Psoas muscle (tissue), 8 donors: Measurements from ENCODE around the gene SMURF1. TPM values are rescaled to one million over a fixed set of nuclear protein-coding genes. Genes with fewer than 3 reads are reported as not detected.

Experiments used
- ATAC-seq, 4 donors: fragments of 200-7000 bp; cut with Tn5 transposase; one replicate each; pipeline ENCODE4 v1.9.1; 2020; ENCODE audit warnings: moderate library complexity in 3 of 4, mild to moderate bottlenecking in 2 of 4
- DNase-seq, 2 donors: peaks; one replicate each; pipeline ENCODE4 v3.0.0-alpha.2; 2020
- H3K27ac ChIP-seq: fragments of 200-600 bp; one replicate; pipeline ENCODE4 v1.8.0; 2022
- H3K27me3 ChIP-seq, 3 donors: fragments of 200-600 bp in 1 of 3; one replicate each; pipeline versions ENCODE4 v1.6.1 to v1.8.0; 2013 to 2022; ENCODE audit warnings: low read length in 2 of 3, mild to moderate bottlenecking in 2 of 3, moderate library complexity in 1 of 3; ENCODE audit not compliant: insufficient read depth in 3 of 3
- H3K36me3 ChIP-seq, 2 donors: fragments of 200-600 bp in 1 of 2; one replicate each; pipeline versions ENCODE4 v1.6.1 to v1.8.0; 2013 to 2022; ENCODE audit warnings: low read depth in 1 of 2, mild to moderate bottlenecking in 1 of 2, moderate library complexity in 1 of 2; ENCODE audit not compliant: insufficient read depth in 1 of 2
- H3K4me1 ChIP-seq: fragments of 200-600 bp; one replicate; pipeline ENCODE4 v1.8.0; 2022
- H3K4me3 ChIP-seq: fragments of 200-600 bp; one replicate; pipeline ENCODE4 v1.8.0; 2022; ENCODE audit warnings: mild to moderate bottlenecking
- H3K9me3 ChIP-seq: fragments of 200-600 bp; one replicate; pipeline ENCODE4 v1.8.0; 2022
- CTCF ChIP-seq: fragments of 200-600 bp; IDR thresholded peaks from one replicate; pipeline ENCODE4 v1.8.0; 2022; ENCODE audit warnings: antibody characterized with exemption
- WGBS, 3 donors: extraction: QIAGEN DNeasy Blood & Tissue Kit; methylation state at CpG; one replicate each; pipeline versions ENCODE4 v1.1.6 to v1.1.7; 2013; 5-methylcytosine and 5-hydroxymethylcytosine counted together
- intact Hi-C, 2 donors: fragments of 100-400 bp; cut with DNase I; formaldehyde crosslinking; loops; one replicate each; pipeline versions ENCODE4 v1.11.0 to v1.14.2; 2022
- polyA plus RNA-seq, 3 donors: library from polyadenylated mRNA; stranded (reverse); fragments of 200-250 nt; gene quantifications; one replicate each; pipeline ENCODE4 v1.2.3, GENCODE V29; 2013
- total RNA-seq, 4 donors: library from RNA; stranded (reverse); fragmentation: NEBNext Ultra II Directional in 2 of 4; extraction: Animal tissue kit (Norgen Biotek cat#: 25700) in 2 of 4; gene quantifications; one replicate each; pipeline versions ENCODE4 v1.2.1 to v1.2.4, GENCODE V29; 2021 to 2023
- donor health status: healthy with polysubstance abuse.
- donor health status: DM: no; HTN: no; CAD: no; lungs with moderate emphysema.
- donor health status: Bipolar disorder and iron deficiency.
- donor health status: healthy.
- donor health status: DM: yes; HTN: yes; CAD: no.
- donor health status: DM: no; HTN: no; CAD: no.
- donor health status: DM: no; HTN: no; CAD: no.
- donor health status: DM: yes; HTN: yes; CAD: no.

SMURF1 gene
- total and polyA plus RNA-seq, 7 donors: 5.8 to 16.9 (median 10.2) TPM

GRCh38 chr7:99173787-99174186 is 29.9 kb upstream of the SMURF1 start:
- Histone ChIP-seq H3K36me3 (no peaks in the 10 kb centered on the region), H3K27ac (no peak overlapping the region), H3K27me3 (no peaks in the 10 kb centered on the region), H3K4me3 (no peak overlapping the region), H3K9me3 (no peaks in the 10 kb centered on the region), H3K4me1 (no peaks in the 10 kb centered on the region)
- intact Hi-C loops: no loop called here
- TF ChIP-seq CTCF: no peak
- DNase-seq (no peak), ATAC-seq (no peak)
- WGBS, 3 donors: 81 to 86% (median 83%) methylated on average over 6 of the region's 6 CpGs

- no peak for TF ChIP-seq CTCF
- Histone ChIP-seq H3K4me1 (no peaks in the 10 kb centered on the region), H3K27me3 (no peaks in the 10 kb centered on the region), H3K27ac (no peak overlapping the region), H3K9me3 (no peaks in the 10 kb centered on the region), H3K4me3 (no peak overlapping the region), H3K36me3 (no peaks in the 10 kb centered on the region)
- 59 to 69% (median 64%) methylated on average over 4 of the region's 4 CpGs for WGBS, 3 donors
- DNase-seq (no peak), ATAC-seq (no peak)
- intact Hi-C loops: no loop called here
Observed at GRCh38 chr7:99171731-99172130, 27.8 kb upstream of the SMURF1 start.

GRCh38 chr7:99170730-99171074 is 26.8 kb upstream of the SMURF1 start:
- DNase-seq: no peak
- intact Hi-C loops: no loop called here

GRCh38 chr7:99170065-99170729 is 26.3 kb upstream of the SMURF1 start:
- 81 to 87% (median 84%) methylated on average over 6 of the region's 6 CpGs for WGBS, 3 donors
- H3K27ac ChIP-seq: no peak overlapping the region

More at GRCh38 chr7:99170730-99171074, 26.8 kb upstream of the SMURF1 start:
- no peaks in the 10 kb centered on the region for H3K4me1 ChIP-seq
- TF ChIP-seq CTCF: no peak
- H3K9me3 ChIP-seq: no peaks in the 10 kb centered on the region
- H3K4me3 ChIP-seq: no peak overlapping the region
- no peak for ATAC-seq
- H3K36me3 ChIP-seq: no peaks in the 10 kb centered on the region
- 80 to 82% (median 80%) methylated on average over 3 of the region's 3 CpGs for WGBS, 3 donors
- H3K27me3 ChIP-seq: no peaks in the 10 kb centered on the region
- H3K27ac ChIP-seq: no peak overlapping the region

More at GRCh38 chr7:99170065-99170729, 26.3 kb upstream of the SMURF1 start:
- TF ChIP-seq CTCF: no peak
- no peak for DNase-seq
- no peaks in the 10 kb centered on the region for H3K4me1 ChIP-seq
- no peak for ATAC-seq
- no peaks in the 10 kb centered on the region for H3K9me3 ChIP-seq
- no peaks in the 10 kb centered on the region for H3K27me3 ChIP-seq
- intact Hi-C loops: no loop called here
- H3K36me3 ChIP-seq: no peaks in the 10 kb centered on the region
- H3K4me3 ChIP-seq: no peak overlapping the region
